Omental fat pad (tissue), 4 donors: Measurements from ENCODE around the gene CYP2W1. TPM values are rescaled to one million over a fixed set of nuclear protein-coding genes. Genes with fewer than 3 reads are reported as not detected.

ENCODE experiments used
- ATAC-seq: fragments of 150-250 bp; one replicate; pipeline ENCODE4 v1.9.1; 2016; ENCODE audit warnings: mild to moderate bottlenecking, moderate library complexity; ENCODE audit not compliant: low FRiP score
- DNase-seq: peaks from one replicate; pipeline ENCODE4 v3.0.0-alpha.2; 2019; ENCODE audit warnings: low spot score
- total RNA-seq, 4 donors: library from RNA; depleted of rRNA; stranded (reverse); fragments of >200 nt; gene quantifications; one replicate each; pipeline ENCODE4 v1.1.0, GENCODE V29; 2016
- TF ChIP-seq, protein P1 (sequence below), 3 donors: fragments of 450-650 bp; IDR thresholded peaks; one replicate each; pipeline ENCODE4 v1.5.1; 2016 to 2017; ENCODE audit warnings: antibody characterized with exemption in 3 of 3, mild to moderate bottlenecking in 3 of 3, moderate library complexity in 2 of 3

The CYP2W1 gene
- total RNA-seq, 4 donors from 2014 or later: not detected

DNA sequence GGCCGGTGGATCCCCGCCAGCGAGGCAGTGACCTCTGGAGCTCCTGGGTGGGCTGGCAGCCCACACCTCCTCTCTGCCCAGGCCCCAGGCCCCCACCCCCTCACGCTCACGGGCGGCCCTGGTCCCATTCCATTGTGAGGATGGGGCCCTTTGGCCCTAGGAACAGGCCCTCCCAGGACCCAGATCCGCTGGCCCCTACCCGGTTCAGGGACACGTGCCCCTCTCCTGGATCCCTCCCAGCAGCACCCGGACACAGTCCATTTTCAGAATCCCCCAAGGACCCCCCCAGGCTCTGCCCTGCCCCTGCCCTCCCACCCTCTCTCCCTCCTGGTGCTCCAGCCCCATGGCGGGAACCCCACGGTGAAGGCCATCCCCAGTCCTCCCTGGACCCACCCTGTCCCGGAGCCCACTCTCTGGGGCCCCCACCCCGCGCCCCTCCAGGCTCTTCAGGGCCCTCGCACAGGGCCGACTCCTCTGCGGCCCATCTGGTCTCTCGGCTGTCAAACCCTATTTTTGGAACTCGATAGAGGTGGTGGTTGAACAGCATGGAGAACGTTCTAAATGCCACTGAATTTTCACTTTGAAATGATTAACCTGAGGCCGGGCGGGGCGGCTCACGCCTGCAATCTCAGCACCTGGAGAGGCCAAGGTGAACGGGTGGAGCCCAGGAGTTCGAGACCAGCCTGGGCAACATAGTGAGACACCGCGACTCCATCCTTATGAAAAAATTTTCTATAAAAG lies 36.6 kb upstream of the CYP2W1 start:
- TF ChIP-seq, protein P1, sequence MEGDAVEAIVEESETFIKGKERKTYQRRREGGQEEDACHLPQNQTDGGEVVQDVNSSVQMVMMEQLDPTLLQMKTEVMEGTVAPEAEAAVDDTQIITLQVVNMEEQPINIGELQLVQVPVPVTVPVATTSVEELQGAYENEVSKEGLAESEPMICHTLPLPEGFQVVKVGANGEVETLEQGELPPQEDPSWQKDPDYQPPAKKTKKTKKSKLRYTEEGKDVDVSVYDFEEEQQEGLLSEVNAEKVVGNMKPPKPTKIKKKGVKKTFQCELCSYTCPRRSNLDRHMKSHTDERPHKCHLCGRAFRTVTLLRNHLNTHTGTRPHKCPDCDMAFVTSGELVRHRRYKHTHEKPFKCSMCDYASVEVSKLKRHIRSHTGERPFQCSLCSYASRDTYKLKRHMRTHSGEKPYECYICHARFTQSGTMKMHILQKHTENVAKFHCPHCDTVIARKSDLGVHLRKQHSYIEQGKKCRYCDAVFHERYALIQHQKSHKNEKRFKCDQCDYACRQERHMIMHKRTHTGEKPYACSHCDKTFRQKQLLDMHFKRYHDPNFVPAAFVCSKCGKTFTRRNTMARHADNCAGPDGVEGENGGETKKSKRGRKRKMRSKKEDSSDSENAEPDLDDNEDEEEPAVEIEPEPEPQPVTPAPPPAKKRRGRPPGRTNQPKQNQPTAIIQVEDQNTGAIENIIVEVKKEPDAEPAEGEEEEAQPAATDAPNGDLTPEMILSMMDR (IDR thresholded peaks at IDR 0.05): no peak
- ATAC-seq: no peak
- no peak for DNase-seq

DNA sequence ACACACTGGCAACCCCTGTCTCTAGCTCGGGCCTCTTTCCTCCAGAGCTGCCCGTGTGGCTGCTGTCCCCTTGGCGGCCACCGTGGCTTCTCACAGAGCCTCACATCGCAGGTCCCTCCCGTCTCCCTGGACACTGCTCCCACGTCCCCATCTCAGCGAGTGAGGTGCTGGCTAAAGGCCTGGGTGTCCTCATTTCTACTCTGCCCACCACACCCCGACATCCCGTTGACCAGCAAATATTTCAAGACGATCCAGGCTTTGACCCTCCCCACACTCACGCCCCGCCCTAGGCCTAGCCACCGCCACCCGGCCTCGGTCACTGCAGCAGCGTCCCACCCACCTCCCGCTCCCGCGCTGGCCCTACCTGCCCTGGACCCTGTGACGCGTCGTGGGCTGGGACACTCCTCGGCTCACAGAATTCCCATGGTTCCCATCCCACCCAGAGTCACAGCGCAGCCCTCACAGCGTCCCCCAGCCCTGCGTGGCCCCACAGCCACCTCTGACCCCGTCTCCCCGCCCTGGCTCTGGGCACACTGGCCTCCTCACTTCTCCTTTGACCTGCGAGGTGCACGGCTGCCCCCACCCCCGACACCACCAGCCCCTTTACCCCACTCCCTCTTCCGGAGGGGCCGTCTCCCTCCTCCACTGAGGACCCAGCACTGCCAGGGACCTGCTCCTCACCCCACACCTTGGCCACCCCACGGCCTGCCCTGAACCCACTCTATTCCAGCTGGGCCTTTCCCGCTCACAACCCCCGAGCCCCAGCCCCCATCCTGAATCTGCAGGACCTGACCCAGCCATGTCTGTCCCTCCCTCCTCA lies 35.4 kb upstream of the CYP2W1 start:
- ATAC-seq (no peak), DNase-seq (no peak)
- TF ChIP-seq, protein P1 (IDR thresholded peaks at IDR 0.05): no peak

GRCh38 chr7:949021-949934 lies 33.7 kb upstream of the CYP2W1 start:
- TF ChIP-seq, protein P1 (IDR thresholded peaks at IDR 0.05): no peak
- ATAC-seq: no peak
- no peak for DNase-seq

- ATAC-seq (no peak), DNase-seq (no peak)
Observed at GRCh38 chr7:951881-952547, 31.0 kb upstream of the CYP2W1 start.

DNA sequence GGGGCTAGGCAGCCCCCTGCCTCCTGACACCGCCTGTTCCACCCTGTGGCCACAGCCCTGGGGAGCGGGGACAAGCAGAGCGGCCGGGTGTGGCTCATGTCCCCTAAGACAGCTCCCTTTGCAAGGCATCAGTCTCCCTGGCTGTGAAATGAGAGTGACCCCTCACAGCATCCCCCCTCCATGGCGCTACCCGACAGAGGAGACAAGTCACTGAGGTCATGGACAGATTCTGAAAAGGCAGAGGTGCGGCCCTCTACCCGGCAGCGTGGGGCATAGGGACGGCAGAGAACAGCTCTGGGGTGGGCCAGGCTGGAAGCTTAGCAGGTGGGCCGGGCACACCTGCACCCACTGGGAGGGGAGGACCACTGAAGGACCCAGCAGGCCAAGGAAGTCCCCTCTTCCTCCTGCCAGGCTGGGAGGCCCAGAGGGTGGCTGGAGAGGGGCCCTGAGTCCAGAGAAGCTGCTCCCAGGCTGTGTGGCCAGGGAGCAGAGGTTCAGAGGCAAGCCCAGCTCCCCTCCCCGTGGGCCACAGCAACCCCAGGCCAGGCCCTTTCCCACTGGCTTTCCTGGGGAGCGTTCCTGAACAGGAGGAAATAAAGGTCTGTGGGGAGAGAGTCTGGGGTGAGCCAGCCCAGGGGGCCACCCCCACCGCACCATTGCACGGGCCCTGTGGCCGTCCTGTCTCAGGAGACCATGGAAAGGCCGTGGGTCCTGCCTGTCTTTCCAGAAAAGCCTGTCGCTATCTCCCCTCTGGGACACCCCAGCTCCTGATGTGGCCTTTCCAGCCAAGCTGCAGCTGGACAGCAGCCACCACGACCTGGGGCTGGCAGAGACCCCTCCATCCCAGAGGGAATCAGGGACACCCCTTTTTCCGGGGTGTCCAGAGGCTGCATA lies 30.2 kb upstream of the CYP2W1 start:
- TF ChIP-seq, protein P1 (IDR thresholded peaks at IDR 0.05): no peak
- ATAC-seq (no peak), DNase-seq (no peak)

More at GRCh38 chr7:951881-952547, 31.0 kb upstream of the CYP2W1 start:
- TF ChIP-seq, protein P1 (IDR thresholded peaks at IDR 0.05): no peak
